ENCODE measurements around the gene BOK. TPM values are rescaled to one million over a fixed set of nuclear protein-coding genes. Genes with fewer than 3 reads are reported as not detected.

The BOK gene
- total and polyA plus RNA-seq, 2 donors (not counting 1 experiment from before 2014, with no cell fraction given) = 21.2 to 42.4 TPM

- no peak overlapping the region for H2AFZ ChIP-seq (ENCODE audit: low read length)
- no peak overlapping the region for H3K27ac ChIP-seq (ENCODE audit: insufficient read depth, low read length)
- H3K4me3 ChIP-seq (replicated peaks in 1 of 4; ENCODE audit: control extremely low read depth in 1 of 4, insufficient read depth in 1 of 4, low read depth in 3 of 4, low read length in 4 of 4) = no peak overlapping the region
- H3K9ac ChIP-seq (ENCODE audit: insufficient read depth, low read length) = no peak overlapping the region
- no peaks in the 10 kb centered on the region for H3K4me1 ChIP-seq (ENCODE audit: control insufficient read depth, extremely low read depth, insufficient read depth, low read length)
- H3K4me2 ChIP-seq (ENCODE audit: extremely low read depth, insufficient read depth, low read length) = no peak overlapping the region
- no peaks in the 10 kb centered on the region for H4K20me1 ChIP-seq (ENCODE audit: control insufficient read depth, extremely low read depth, insufficient read depth, low read length)
- H3K36me3 ChIP-seq (ENCODE audit: control insufficient read depth, insufficient read depth, low read length) = peaks cover 15% of the 10 kb centered on the region
- no peak for TF ChIP-seq EZH2 (IDR thresholded peaks at IDR 0.05; ENCODE audit: low read length, missing control alignments)
- TF ChIP-seq CTCF (conservative IDR thresholded peaks at IDR 0.05 in 1 of 2, IDR thresholded peaks at IDR 0.05 in 1 of 2; ENCODE audit: low read depth in 1 of 2, low read length in 2 of 2) = no peak
- H3K79me2 ChIP-seq (ENCODE audit: control insufficient read depth, insufficient read depth, low read length) = no peaks in the 10 kb centered on the region
- DNase-seq (ENCODE audit: low read depth in 2 of 2) = no peak
- H3K27me3 ChIP-seq (ENCODE audit: control insufficient read depth, insufficient read depth, low read length) = no peaks in the 10 kb centered on the region
- no peaks in the 10 kb centered on the region for H3K9me3 ChIP-seq (ENCODE audit: control insufficient read depth, insufficient read depth, low read depth, low read length)
Observed at GRCh38 chr2:241568726-241569125, 10.2 kb downstream of the BOK start.

- Histone ChIP-seq H3K27ac (ENCODE audit: insufficient read depth, low read length) (no peak overlapping the region), H3K9ac (ENCODE audit: insufficient read depth, low read length) (no peak overlapping the region), H3K4me1 (ENCODE audit: control insufficient read depth, extremely low read depth, insufficient read depth, low read length) (no peaks in the 10 kb centered on the region), H3K9me3 (ENCODE audit: control insufficient read depth, insufficient read depth, low read depth, low read length) (no peaks in the 10 kb centered on the region), H3K4me2 (ENCODE audit: extremely low read depth, insufficient read depth, low read length) (no peak overlapping the region), H3K36me3 (ENCODE audit: control insufficient read depth, insufficient read depth, low read length) (peaks cover 14% of the 10 kb centered on the region), H3K79me2 (ENCODE audit: control insufficient read depth, insufficient read depth, low read length) (no peaks in the 10 kb centered on the region), H3K4me3 (replicated peaks in 1 of 4; ENCODE audit: control extremely low read depth in 1 of 4, insufficient read depth in 1 of 4, low read depth in 3 of 4, low read length in 4 of 4) (no peak overlapping the region), H3K27me3 (ENCODE audit: control insufficient read depth, insufficient read depth, low read length) (no peaks in the 10 kb centered on the region), H4K20me1 (ENCODE audit: control insufficient read depth, extremely low read depth, insufficient read depth, low read length) (no peaks in the 10 kb centered on the region), H2AFZ (ENCODE audit: low read length) (no peak overlapping the region)
- no peak for DNase-seq (ENCODE audit: low read depth in 2 of 2)
- no peak for TF ChIP-seq CTCF (conservative IDR thresholded peaks at IDR 0.05 in 1 of 2, IDR thresholded peaks at IDR 0.05 in 1 of 2; ENCODE audit: low read depth in 1 of 2, low read length in 2 of 2)
- TF ChIP-seq EZH2 (IDR thresholded peaks at IDR 0.05; ENCODE audit: low read length, missing control alignments) = no peak
Observed at GRCh38 chr2:241569831-241570281, 11.3 kb downstream of the BOK start.

GRCh38 chr2:241570961-241571581, 12.5 kb downstream of the BOK start:
- no peaks in the 10 kb centered on the region for H3K27me3 ChIP-seq (ENCODE audit: control insufficient read depth, insufficient read depth, low read length)
- TF ChIP-seq CTCF (conservative IDR thresholded peaks at IDR 0.05 in 1 of 2, IDR thresholded peaks at IDR 0.05 in 1 of 2; ENCODE audit: low read depth in 1 of 2, low read length in 2 of 2) (no peak), EZH2 (IDR thresholded peaks at IDR 0.05; ENCODE audit: low read length, missing control alignments) (no peak)
- H3K36me3 ChIP-seq (ENCODE audit: control insufficient read depth, insufficient read depth, low read length) = peaks cover 14% of the 10 kb centered on the region
- H3K79me2 ChIP-seq (ENCODE audit: control insufficient read depth, insufficient read depth, low read length) = no peaks in the 10 kb centered on the region
- H4K20me1 ChIP-seq (ENCODE audit: control insufficient read depth, extremely low read depth, insufficient read depth, low read length) = no peaks in the 10 kb centered on the region
- no peak overlapping the region for H3K4me3 ChIP-seq (replicated peaks in 1 of 4; ENCODE audit: control extremely low read depth in 1 of 4, insufficient read depth in 1 of 4, low read depth in 3 of 4, low read length in 4 of 4)
- H3K9ac ChIP-seq (ENCODE audit: insufficient read depth, low read length) = no peak overlapping the region
- no peaks in the 10 kb centered on the region for H3K4me1 ChIP-seq (ENCODE audit: control insufficient read depth, extremely low read depth, insufficient read depth, low read length)
- no peak overlapping the region for H3K4me2 ChIP-seq (ENCODE audit: extremely low read depth, insufficient read depth, low read length)
- no peaks in the 10 kb centered on the region for H3K9me3 ChIP-seq (ENCODE audit: control insufficient read depth, insufficient read depth, low read depth, low read length)
- no peak overlapping the region for H2AFZ ChIP-seq (ENCODE audit: low read length)
- H3K27ac ChIP-seq (ENCODE audit: insufficient read depth, low read length) = no peak overlapping the region
- no peak for DNase-seq (ENCODE audit: low read depth in 2 of 2)

Data from fibroblast of lung (primary cell).